Hepatocyte (in vitro differentiated cells): ENCODE data around the gene SHTN1. TPM values are rescaled to one million over a fixed set of nuclear protein-coding genes. Genes with fewer than 3 reads are reported as not detected.

Experiments used
- DNase-seq: peaks from one replicate; pipeline ENCODE4 v3.0.0-alpha.2; 2016; ENCODE audit warnings: low spot score
- H2AFZ ChIP-seq: fragments of 200-600 bp; sonication (generic); 2 replicates; pipeline ENCODE4 v1.6.0; 2016; ENCODE audit warnings: antibody characterized with exemption, mild to moderate bottlenecking
- H3K27ac ChIP-seq: fragments of 200-600 bp; sonication (generic); 2 replicates; pipeline ENCODE4 v1.5.1; 2016; ENCODE audit warnings: mild to moderate bottlenecking
- H3K27me3 ChIP-seq: fragments of 200-600 bp; sonication (generic); 2 replicates; pipeline ENCODE4 v1.6.1; 2016
- H3K36me3 ChIP-seq: fragments of 200-600 bp; sonication (generic); replicated peaks from 2 replicates; pipeline ENCODE4 v1.5.1; 2016; ENCODE audit warnings: low read depth; ENCODE audit not compliant: insufficient read depth
- H3K4me1 ChIP-seq: fragments of 200-600 bp; sonication (generic); 2 replicates; pipeline ENCODE4 v1.5.1; 2016; ENCODE audit warnings: mild to moderate bottlenecking, moderate library complexity; ENCODE audit not compliant: insufficient read depth
- H3K4me2 ChIP-seq: fragments of 200-600 bp; sonication (generic); 2 replicates; pipeline ENCODE4 v1.6.0; 2016
- H3K4me3 ChIP-seq: fragments of 200-600 bp; sonication (generic); 2 replicates; pipeline ENCODE4 v1.5.1; 2016; ENCODE audit warnings: mild to moderate bottlenecking
- H3K79me2 ChIP-seq: fragments of 200-600 bp; sonication (generic); 2 replicates; pipeline ENCODE4 v1.6.0; 2017; ENCODE audit warnings: mild to moderate bottlenecking
- H3K9me2 ChIP-seq: fragments of 200-600 bp; sonication (generic); replicated peaks from 2 replicates; pipeline ENCODE4 v1.6.0; 2017; ENCODE audit warnings: mild to moderate bottlenecking; ENCODE audit not compliant: insufficient read depth
- H3K9me3 ChIP-seq: fragments of 200-600 bp; sonication (generic); 2 replicates; pipeline ENCODE4 v1.5.1; 2016; ENCODE audit warnings: low read depth, mild to moderate bottlenecking
- H4K20me1 ChIP-seq: fragments of 200-600 bp; sonication (generic); 2 replicates; pipeline ENCODE4 v1.6.0; 2016; ENCODE audit warnings: mild to moderate bottlenecking; ENCODE audit not compliant: insufficient read depth, poor library complexity, severe bottlenecking
- EZH2 ChIP-seq: fragments of 200-600 bp; sonication (generic); IDR thresholded peaks from 2 replicates; pipeline ENCODE4 v1.6.1; 2016; ENCODE audit warnings: antibody characterized with exemption, mild to moderate bottlenecking, borderline replicate concordance
- EZH2phosphoT487 ChIP-seq: fragments of 200-600 bp; sonication (generic); IDR thresholded peaks from one replicate; pipeline ENCODE4 v1.6.1; 2018; ENCODE audit warnings: antibody characterized with exemption, mild to moderate bottlenecking, low read depth, moderate library complexity; ENCODE audit not compliant: unreplicated experiment, severe bottlenecking
- WGBS: methylation state at CpG from one replicate; pipeline ENCODE4 v1.1.6; 2016; ENCODE audit warnings: low lambda C conversion rate; ENCODE audit errors: missing lambda C conversion rate; 5-methylcytosine and 5-hydroxymethylcytosine counted together
- polyA plus RNA-seq: library from polyadenylated mRNA; unstranded; fragments of >200 nt; fragmentation: Nextera tagmentation; extraction: Ambion mirVana; gene quantifications from 2 replicates; pipeline ENCODE4 v1.2.1, GENCODE V29; 2016
- total RNA-seq: library from RNA; depleted of rRNA; stranded (reverse); fragments of >200 nt; gene quantifications from 2 replicates; pipeline ENCODE4 v1.2.3, GENCODE V29; 2014
- TF ChIP-seq, protein P1 (sequence below): fragments of 200-600 bp; sonication (generic); IDR thresholded peaks from 2 replicates; pipeline ENCODE4 v1.5.1; 2016; ENCODE audit warnings: antibody characterized with exemption, mild to moderate bottlenecking; ENCODE audit not compliant: poor library complexity

The SHTN1 gene
- total and polyA plus RNA-seq, 2 experiments from 2014 or later = 15.6 to 27.7 TPM

DNA sequence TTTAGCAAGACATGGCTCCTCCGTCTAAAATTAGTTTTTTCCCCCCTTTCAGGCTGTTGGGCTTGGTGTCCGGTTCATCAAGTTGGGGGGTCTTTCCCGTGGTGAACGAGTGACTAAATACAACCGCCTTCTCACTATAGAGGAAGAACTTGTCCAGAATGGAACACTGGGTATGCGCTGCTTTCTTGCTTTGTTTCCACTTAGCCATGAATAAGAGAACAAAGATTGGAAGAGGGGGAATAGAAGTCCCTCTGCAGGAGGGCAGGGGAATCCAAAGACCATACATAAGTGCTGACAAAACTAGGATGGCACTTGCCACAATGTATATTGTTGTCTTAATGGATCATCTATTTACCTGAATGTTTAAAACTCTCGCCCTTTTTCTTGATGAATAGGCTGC is 125.2 kb downstream of the SHTN1 start:
- no peaks in the 10 kb centered on the region for H3K27me3 ChIP-seq
- no peak overlapping the region for H3K4me2 ChIP-seq
- TF ChIP-seq EZH2 (no peak), EZH2phosphoT487 (no peak)
- TF ChIP-seq, protein P1, sequence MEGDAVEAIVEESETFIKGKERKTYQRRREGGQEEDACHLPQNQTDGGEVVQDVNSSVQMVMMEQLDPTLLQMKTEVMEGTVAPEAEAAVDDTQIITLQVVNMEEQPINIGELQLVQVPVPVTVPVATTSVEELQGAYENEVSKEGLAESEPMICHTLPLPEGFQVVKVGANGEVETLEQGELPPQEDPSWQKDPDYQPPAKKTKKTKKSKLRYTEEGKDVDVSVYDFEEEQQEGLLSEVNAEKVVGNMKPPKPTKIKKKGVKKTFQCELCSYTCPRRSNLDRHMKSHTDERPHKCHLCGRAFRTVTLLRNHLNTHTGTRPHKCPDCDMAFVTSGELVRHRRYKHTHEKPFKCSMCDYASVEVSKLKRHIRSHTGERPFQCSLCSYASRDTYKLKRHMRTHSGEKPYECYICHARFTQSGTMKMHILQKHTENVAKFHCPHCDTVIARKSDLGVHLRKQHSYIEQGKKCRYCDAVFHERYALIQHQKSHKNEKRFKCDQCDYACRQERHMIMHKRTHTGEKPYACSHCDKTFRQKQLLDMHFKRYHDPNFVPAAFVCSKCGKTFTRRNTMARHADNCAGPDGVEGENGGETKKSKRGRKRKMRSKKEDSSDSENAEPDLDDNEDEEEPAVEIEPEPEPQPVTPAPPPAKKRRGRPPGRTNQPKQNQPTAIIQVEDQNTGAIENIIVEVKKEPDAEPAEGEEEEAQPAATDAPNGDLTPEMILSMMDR = no peak
- DNase-seq = no peak
- no peaks in the 10 kb centered on the region for H3K36me3 ChIP-seq
- no peak overlapping the region for H3K4me3 ChIP-seq
- no peaks in the 10 kb centered on the region for H4K20me1 ChIP-seq
- no peak overlapping the region for H3K27ac ChIP-seq
- H3K9me3 ChIP-seq = no peaks in the 10 kb centered on the region
- H3K9me2 ChIP-seq = no peaks in the 10 kb centered on the region
- H3K79me2 ChIP-seq = no peaks in the 10 kb centered on the region
- 78% methylated on average over 7 of the region's 7 CpGs for WGBS
- H3K4me1 ChIP-seq = no peaks in the 10 kb centered on the region
- H2AFZ ChIP-seq = no peak overlapping the region

DNA sequence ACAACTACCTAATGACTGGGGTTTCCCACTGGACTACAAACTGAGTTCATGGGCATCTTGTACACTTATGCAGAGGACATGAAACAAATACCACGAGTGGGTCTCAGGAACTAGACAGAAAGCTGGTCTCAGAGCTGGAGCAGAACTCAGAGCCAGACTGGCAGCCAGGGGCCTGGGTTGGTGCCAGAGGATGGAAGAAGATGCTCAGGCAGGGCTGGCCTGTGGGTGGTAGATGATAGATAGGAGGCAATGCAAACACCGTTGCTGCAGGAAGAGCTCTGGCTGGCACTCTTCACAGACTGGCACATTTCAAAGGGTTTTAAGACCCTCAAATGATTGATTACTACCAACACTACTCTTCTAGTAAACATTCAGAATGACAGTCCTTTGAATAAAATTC is 126.9 kb downstream of the SHTN1 start:
- DNase-seq = no peak
- Histone ChIP-seq H2AFZ (no peak overlapping the region), H3K36me3 (no peaks in the 10 kb centered on the region), H3K9me3 (no peaks in the 10 kb centered on the region), H4K20me1 (no peaks in the 10 kb centered on the region), H3K79me2 (no peaks in the 10 kb centered on the region), H3K4me1 (no peaks in the 10 kb centered on the region), H3K27me3 (peaks cover 2% of the 10 kb centered on the region), H3K9me2 (no peaks in the 10 kb centered on the region), H3K4me3 (no peak overlapping the region), H3K4me2 (no peak overlapping the region), H3K27ac (no peak overlapping the region)
- TF ChIP-seq, protein P1 = no peak
- no peak for TF ChIP-seq EZH2
- no peak for TF ChIP-seq EZH2phosphoT487
- 84% methylated on average over 2 of the region's 2 CpGs for WGBS

DNA sequence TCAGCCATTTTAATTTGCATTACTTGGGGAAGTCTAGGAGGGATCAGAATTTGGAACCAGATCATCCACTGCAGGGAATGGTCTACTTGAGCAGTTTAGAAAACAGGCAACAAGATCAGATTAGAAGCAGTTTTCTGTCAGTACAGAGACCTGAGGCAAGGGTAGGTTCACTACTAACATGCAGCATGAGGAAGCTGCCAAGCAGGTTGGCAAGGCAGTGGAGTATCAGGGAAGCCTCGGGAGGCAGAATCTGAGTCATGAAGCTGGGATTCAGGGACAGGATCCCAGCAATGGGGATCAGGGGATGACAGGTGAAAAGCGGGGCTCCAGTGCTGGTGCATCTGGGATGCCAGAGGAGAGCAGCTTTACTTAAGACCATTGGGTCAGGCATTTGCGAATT is 127.6 kb downstream of the SHTN1 start:
- Histone ChIP-seq H3K36me3 (no peaks in the 10 kb centered on the region), H3K9me3 (no peaks in the 10 kb centered on the region), H3K27ac (no peak overlapping the region), H3K9me2 (no peaks in the 10 kb centered on the region), H3K4me2 (no peak overlapping the region), H3K4me3 (no peak overlapping the region), H3K79me2 (no peaks in the 10 kb centered on the region), H3K27me3 (peaks cover 2% of the 10 kb centered on the region), H3K4me1 (no peaks in the 10 kb centered on the region), H2AFZ (no peak overlapping the region), H4K20me1 (no peaks in the 10 kb centered on the region)
- DNase-seq = no peak
- TF ChIP-seq EZH2 = no peak
- TF ChIP-seq, protein P1 = no peak
- no peak for TF ChIP-seq EZH2phosphoT487
- WGBS = 85% methylated on average over 3 of the region's 3 CpGs

DNA sequence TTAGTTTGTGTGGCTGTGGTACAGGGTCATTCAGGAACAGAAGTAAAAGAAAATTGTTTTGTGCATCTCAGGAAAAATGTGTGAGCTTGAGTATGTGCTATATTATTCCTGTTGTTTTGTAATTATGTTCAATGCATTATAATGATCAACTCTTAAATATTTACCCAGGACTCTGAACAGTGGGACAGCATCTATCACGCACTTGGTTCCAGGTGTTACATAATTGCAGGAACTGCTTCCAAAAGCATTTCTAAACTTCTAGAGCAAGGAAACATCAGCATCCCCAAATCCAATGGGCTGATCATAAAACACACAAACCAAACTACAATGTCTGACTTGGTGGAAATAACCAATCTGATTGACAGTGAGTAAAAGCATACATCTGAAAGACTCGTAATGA is 129.1 kb downstream of the SHTN1 start:
- Histone ChIP-seq H3K79me2 (no peaks in the 10 kb centered on the region), H2AFZ (no peak overlapping the region), H3K4me3 (no peak overlapping the region), H3K36me3 (no peaks in the 10 kb centered on the region), H3K4me1 (peaks cover 6% of the 10 kb centered on the region), H3K9me2 (no peaks in the 10 kb centered on the region), H3K27me3 (peaks cover 2% of the 10 kb centered on the region), H4K20me1 (no peaks in the 10 kb centered on the region), H3K4me2 (no peak overlapping the region), H3K27ac (no peak overlapping the region), H3K9me3 (no peaks in the 10 kb centered on the region)
- 94% methylated on average over 2 of the region's 2 CpGs for WGBS
- DNase-seq = no peak
- TF ChIP-seq EZH2 = no peak
- TF ChIP-seq, protein P1 = no peak
- no peak for TF ChIP-seq EZH2phosphoT487
